T-helper 2 cell (primary cell): ENCODE data around the gene CASZ1.

Source experiments
- DNase-seq, 5 experiments: peaks; one replicate each; pipeline versions ENCODE4 v3.0.0 to v3.0.0-alpha.2; 2012 to 2022

Gene CASZ1

DNA sequence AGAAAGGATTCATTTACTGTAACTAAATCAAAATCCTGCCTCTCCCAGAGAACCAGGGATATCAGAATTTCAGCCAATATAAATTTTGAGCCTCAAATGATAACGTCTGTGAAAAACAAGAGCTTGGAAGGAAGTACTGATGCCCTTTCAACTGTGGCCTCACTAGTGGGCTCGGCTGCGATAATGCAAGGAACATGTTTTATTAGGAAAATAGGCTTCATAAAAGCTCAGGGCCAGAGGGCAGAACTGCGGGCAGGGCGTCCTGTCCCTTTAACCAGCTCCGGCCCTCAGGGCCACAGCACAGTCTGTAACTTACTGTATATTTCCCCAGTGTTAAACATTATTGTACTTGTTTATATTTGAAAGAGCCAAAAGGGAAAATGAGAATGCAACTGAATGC is 199.7 kb downstream of the CASZ1 start:
- no peak for DNase-seq

DNA sequence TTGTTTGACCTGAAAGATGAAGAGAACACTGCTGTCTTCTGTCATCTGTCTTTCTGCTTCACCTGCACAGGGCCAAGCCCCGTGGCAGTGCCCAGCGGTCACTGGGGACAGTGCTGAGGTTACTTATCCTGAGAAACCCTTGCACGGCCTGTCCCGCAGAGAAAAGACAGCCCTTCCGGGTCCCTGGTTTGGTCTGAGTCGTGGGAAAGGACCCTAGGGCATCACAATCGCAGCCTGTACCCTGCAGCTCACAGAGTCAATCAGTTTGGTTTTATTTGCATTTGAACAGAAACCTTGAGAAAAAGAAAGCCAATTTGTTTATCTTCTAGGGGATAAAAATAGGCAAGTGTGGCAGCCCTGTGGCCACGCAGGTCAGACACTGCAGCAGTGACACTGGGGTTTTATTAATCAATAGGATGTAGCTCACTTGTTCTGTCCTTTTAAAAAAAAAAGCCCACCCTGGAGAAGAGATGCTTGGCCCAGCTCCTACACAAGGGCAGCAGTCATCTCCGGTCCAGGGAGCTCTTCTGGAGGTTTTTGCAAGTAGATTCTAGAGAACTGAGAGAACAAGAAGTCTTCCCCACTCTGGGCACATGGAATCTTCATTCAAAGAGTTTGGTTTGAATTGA is 201.7 kb downstream of the CASZ1 start:
- no peak for DNase-seq

DNA sequence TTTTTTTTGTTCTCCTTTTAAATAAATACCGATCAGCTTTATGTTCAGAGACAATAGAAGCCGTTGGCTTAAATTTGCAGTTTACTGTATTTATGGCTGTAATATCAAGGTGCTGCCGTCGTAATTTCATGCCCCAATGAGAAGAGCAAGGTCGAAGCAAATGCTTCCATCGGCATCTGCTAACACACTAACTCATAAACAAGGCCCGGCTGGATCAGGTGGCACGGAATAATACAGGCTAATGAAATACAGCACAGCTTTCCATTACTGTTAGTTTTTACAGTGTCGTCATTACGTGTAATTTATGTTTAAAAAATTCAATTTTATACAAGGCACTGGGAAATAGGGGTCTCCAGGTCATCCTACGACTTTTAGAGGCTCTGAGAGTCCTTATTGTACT is 202.7 kb downstream of the CASZ1 start:
- no peak for DNase-seq

DNA sequence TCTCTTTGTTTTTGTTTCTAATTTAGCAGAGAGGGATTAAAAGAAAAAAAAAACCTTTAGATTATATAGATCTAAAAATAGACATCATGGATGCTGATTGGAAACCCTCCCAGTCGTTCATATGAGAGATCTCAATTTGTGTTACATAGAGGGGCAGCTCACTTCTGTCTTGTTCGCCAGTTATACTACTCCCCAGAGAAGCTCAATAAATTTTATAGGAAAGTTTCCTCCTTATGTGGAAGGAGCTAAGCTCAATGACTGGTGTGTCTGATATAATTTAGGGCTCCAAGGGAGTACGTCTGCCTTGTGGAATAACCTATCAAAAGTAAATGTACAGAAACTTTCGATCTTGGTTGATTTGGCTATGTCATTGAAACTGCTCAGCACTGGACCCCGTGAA is 204.1 kb downstream of the CASZ1 start:
- DNase-seq, result no peak

DNA sequence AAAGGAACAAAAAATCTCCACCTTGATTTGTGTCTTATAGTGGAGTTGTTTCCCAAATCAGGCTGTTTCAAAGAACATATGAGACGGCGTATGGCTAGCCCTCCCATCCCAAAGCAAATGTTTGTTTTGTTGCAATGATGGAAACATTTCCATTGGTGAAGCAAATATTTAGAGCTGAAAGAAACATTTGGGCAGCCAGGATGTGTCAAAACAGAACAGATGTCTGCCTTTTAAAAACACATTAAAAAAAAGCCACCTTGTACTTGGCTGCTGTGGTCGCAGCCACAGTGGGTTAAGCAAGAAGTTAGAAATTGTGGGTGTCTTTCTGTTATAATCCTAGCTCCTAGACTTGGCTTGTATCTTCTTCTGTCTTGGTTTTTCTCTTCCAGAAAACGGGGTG is 205.4 kb downstream of the CASZ1 start:
- peak in 1 of 5 experiments; percentile 53 for DNase-seq

DNA sequence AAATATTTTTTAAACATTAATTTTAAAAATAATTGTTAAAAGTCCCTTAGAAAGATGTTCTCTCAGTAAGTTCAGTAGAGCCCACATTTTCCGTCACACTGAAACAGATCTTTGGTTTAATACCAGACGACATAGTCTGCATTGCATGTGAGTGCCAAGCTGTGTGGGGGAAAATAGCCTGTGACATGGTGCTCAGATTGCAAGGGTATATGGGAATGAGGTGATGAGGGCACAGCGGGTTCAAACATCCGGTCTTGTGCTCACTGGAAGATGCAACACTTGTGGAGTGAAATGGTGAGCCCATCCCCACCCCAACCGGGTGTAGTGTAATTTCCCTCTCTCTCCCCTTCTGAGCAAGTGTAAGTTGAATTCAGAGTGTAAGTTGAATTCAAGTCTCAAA is 207.4 kb downstream of the CASZ1 start:
- DNase-seq, result no peak

DNA sequence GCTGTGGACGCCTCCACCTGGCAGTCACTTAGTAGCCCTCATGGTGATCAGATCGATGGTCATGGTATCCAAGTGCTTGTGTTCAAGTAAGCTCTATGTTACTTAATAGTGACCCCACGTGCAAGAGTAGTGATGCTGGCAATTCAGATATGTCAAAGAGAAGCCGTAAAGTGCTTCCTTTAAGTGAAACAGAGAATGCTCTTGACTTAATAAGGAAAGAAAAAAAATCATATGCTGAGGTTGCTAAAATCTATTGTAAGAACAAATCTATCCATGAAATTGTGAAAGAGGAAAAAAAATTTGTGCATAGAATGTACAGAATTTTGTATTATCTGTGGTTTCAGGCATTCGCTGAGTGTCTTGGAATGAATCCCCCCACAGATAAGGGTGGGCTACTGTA is 207.8 kb downstream of the CASZ1 start:
- DNase-seq, result no peak
